Inflammatory macrophage treated with lipopolysaccharide for 4 hours (primary cell): ENCODE measurements around the gene GPATCH2L.

Experiments
- DNase-seq: peaks from one replicate; pipeline ENCODE4 v3.0.0-alpha.2; 2020

GPATCH2L gene

DNA sequence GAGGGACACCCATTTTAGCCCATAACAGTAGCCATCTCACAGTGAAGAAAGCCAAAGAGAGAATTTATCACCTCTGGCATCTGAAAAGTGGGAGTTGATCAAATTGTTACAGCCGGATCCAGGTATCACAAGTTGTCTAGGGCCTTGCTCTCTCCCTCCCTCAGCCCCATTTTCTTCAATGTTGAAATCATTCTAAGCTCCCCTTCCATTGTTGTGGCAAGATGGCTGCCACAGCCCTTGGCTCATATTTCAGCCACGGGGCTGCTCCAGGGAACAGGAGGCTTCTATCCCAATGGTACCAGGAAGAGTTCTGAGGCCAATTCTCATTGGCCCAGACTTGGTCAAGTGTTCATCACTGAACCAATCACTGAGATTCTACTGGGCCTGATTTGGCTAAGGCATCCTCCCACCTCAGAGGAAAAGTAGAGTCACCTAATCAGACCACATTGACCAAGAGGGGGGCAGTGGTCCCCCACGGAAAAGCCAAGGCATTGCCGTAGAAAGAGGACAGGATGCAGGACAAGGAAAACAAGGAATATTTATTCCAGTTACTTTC is 106.2 kb downstream of the GPATCH2L start:
- no peak for DNase-seq

DNA sequence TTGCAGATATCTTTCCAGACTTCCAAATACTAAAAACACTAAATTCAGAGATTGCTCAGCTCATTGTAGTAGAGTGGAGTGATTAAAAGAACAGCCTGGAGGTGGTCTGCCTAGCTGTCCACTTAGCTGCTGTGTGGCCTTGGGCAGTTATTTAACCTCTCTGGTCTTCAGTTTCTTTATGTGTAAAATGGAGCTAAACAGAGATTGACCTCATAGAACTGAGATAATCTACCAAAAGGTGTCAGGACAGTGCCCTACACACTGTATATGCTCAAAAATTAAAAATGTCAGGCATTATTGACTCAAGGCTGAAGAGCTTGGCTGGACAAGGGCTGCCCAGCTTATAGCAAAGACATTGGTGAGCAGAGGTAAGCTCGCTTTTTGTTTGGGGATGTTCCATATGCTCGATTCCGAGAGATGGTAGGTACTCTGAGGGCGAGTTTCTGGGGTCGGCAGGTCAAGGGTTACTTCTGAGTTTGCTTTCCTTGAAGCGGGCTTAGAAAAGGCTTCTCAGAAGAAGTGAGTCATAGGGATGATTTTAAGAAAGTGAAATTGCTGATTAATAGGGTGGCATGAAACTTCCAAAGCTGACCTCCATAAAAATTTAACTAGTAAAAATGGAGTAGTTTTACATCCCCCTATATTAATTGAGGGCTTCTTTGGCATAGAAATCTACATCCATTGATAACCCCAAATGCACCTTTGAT is 107.5 kb downstream of the GPATCH2L start:
- peak; percentile 18 for DNase-seq

DNA sequence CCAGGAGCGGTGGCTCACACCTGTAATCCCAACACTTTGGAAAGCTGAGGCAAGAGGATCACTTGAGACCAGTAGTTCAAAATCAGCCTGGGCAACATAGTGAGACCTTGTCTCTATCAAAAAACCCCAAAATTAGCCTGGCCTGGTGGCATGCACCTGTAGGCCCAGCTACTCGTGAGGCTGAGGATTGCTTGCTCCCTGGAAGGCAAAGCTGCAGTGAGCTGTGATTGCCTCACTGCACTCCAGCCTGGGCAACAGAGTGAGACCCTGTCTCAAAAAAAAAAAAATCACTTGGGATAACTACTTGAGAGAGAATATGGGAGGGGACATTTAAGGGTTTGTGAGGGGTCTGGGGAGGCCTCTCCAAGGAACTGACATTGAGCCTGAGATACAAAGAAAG is 109.0 kb downstream of the GPATCH2L start:
- DNase-seq = no peak

DNA sequence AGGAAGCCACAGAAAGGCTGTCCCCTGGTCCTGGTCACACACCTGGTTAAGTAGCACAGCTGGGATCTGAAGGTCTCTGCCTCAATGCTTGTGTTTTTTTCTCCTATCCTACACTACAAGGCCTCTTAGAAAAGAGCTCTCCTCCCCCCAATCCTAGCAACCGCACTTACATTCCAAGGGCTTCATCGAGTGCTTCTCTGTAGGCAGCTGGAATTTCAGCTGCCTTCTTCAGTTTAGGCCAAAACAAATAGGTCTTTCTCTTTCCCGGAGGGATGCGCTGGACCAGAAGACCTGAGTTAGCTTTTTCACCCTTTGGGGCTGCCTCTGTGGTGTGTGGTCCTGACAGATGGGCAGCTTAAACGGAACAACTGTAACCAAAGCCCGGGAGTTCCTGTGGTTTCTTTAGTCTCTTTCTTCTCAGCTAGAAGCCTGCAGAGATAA is 109.7 kb downstream of the GPATCH2L start:
- DNase-seq = no peak

DNA sequence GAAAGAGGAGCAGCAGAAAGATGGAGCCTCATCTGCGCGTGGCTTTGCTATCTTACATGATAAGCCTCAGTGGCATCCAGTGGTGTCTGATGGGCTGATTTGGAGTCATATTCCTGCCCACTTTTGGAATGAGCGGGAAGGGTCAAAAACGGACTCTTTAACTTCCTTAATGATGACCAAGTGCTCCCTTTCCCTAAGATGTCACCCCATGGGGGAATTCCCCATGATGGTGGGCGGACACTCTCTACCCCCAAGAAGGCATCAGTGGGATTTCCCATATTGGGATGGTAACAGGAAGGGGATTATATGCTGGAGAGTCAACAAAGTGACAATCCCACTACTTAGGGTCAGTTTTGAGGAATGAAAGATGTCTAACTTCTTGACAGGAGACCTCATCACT is 110.9 kb downstream of the GPATCH2L start:
- peak; percentile 38 for DNase-seq
